Esophagus muscularis mucosa (tissue), 4 donors: ENCODE data around the gene CHPF2. TPM values are rescaled to one million over a fixed set of nuclear protein-coding genes. Genes with fewer than 3 reads are reported as not detected.

ENCODE experiments used
- DNase-seq: peaks from one replicate; pipeline ENCODE4 v3.0.0-alpha.2; 2017; ENCODE audit errors: extremely low spot score
- H3K27ac ChIP-seq, 4 donors: fragments of 200-600 bp; sonication (generic); replicated peaks in 1 of 4; 1 replicate in 3 of 4; 2 replicates in 1 of 4; pipeline ENCODE4 v1.5.1; 2016 to 2019; ENCODE audit warnings: mild to moderate bottlenecking in 1 of 4
- H3K27me3 ChIP-seq, 4 donors: fragments of 200-600 bp; sonication (generic); one replicate each; pipeline versions ENCODE4 v1.5.1 to v1.6.0; 2016 to 2019
- H3K36me3 ChIP-seq, 4 donors: fragments of 200-600 bp; sonication (generic); one replicate each; pipeline ENCODE4 v1.5.1; 2016 to 2019
- H3K4me1 ChIP-seq, 4 donors: fragments of 200-600 bp; sonication (generic); one replicate each; pipeline ENCODE4 v1.5.1; 2016 to 2019
- H3K4me3 ChIP-seq, 4 donors: fragments of 200-600 bp; sonication (generic); 1 replicate in 2 of 4; 2 replicates in 2 of 4; pipeline ENCODE4 v1.5.1; 2016 to 2019; ENCODE audit warnings: mild to moderate bottlenecking in 4 of 4, moderate library complexity in 1 of 4
- H3K9me3 ChIP-seq, 4 donors: fragments of 200-600 bp; sonication (generic); 1 replicate in 3 of 4; 2 replicates in 1 of 4; pipeline ENCODE4 v1.5.1; 2016 to 2019
- CTCF ChIP-seq, 3 experiments: fragments of 200-600 bp in 2 of 3; fragments of 450-650 bp in 1 of 3; sonication (generic) in 2 of 3; IDR thresholded peaks; one replicate each; pipeline ENCODE4 v1.5.1; 2017 to 2019; ENCODE audit warnings: antibody characterized with exemption in 3 of 3, mild to moderate bottlenecking in 2 of 3, moderate library complexity in 1 of 3
- EP300 ChIP-seq: sonication (generic); formaldehyde crosslinking; IDR thresholded peaks from one replicate; pipeline ENCODE4 v1.6.1; 2017; ENCODE audit warnings: antibody characterized with exemption
- POLR2A ChIP-seq: fragments of 450-650 bp; IDR thresholded peaks from one replicate; pipeline ENCODE4 v1.6.1; 2017; ENCODE audit warnings: antibody characterized with exemption, moderate library complexity, mild to moderate bottlenecking, low read depth
- POLR2AphosphoS5 ChIP-seq, 2 donors: sonication (generic); formaldehyde crosslinking; IDR thresholded peaks; one replicate each; pipeline ENCODE4 v1.6.1; 2017; ENCODE audit warnings: antibody characterized with exemption in 2 of 2
- WGBS: methylation state at CpG from one replicate; pipeline ENCODE4 v1.1.5; 2018; 5-methylcytosine and 5-hydroxymethylcytosine counted together
- intact Hi-C: fragments of 100-400 bp; cut with DNase I; formaldehyde crosslinking; loops from one replicate; pipeline ENCODE4 v1.15.1; 2023
- total RNA-seq, 4 donors: library from RNA; depleted of rRNA; stranded (reverse); fragments of >200 nt; gene quantifications; one replicate each; pipeline versions ENCODE4 v1.1.0 to v1.2.1, GENCODE V29; 2016

Gene CHPF2
- total RNA-seq, 4 donors from 2014 or later: 23.7 to 39.4 (median 26.8) TPM

- no peak for TF ChIP-seq POLR2AphosphoS5 (IDR thresholded peaks at IDR 0.05)
- TF ChIP-seq EP300: no peak
- TF ChIP-seq POLR2A: no peak
- no peak for TF ChIP-seq CTCF (IDR thresholded peaks at IDR 0.05)
- no peak for DNase-seq
- Histone ChIP-seq H3K27me3 (no peaks in the 10 kb centered on the region), H3K27ac (no peak overlapping the region), H3K9me3 (no peaks in the 10 kb centered on the region), H3K4me1 (peaks cover 5 to 36% (median 22%) of the 10 kb centered on the region in 4 donors), H3K4me3 (peak overlapping the region; percentile 49 to 71 (median 54)), H3K36me3 (no peaks in the 10 kb centered on the region)
- intact Hi-C loops: no loop called here
- 74% methylated on average over 6 of the region's 8 CpGs for WGBS
Observed at GRCh38 chr7:151277631-151278030, 45.3 kb downstream of the CHPF2 start.

GRCh38 chr7:151278949-151279348 lies 46.7 kb downstream of the CHPF2 start:
- no peak for DNase-seq
- TF ChIP-seq POLR2AphosphoS5 (IDR thresholded peaks at IDR 0.05) (no peak), POLR2A (no peak), EP300 (no peak), CTCF (IDR thresholded peaks at IDR 0.05) (no peak)
- no peaks in the 10 kb centered on the region for H3K36me3 ChIP-seq
- no peak overlapping the region for H3K4me3 ChIP-seq
- H3K27me3 ChIP-seq: peaks cover 0 to 6% (median 0%) of the 10 kb centered on the region in 4 donors
- intact Hi-C loops: no loop called here
- H3K9me3 ChIP-seq: no peaks in the 10 kb centered on the region
- peaks cover 5 to 31% (median 22%) of the 10 kb centered on the region in 4 donors for H3K4me1 ChIP-seq
- no peak overlapping the region for H3K27ac ChIP-seq
- WGBS: 86% methylated on average over 12 of the region's 12 CpGs

GRCh38 chr7:151279868-151280267 lies 47.6 kb downstream of the CHPF2 start:
- H3K27me3 ChIP-seq: peaks cover 0 to 10% (median 0%) of the 10 kb centered on the region in 4 donors
- peaks cover 5 to 30% (median 22%) of the 10 kb centered on the region in 4 donors for H3K4me1 ChIP-seq
- intact Hi-C loops: no loop called here
- no peaks in the 10 kb centered on the region for H3K36me3 ChIP-seq
- no peak for TF ChIP-seq EP300
- TF ChIP-seq POLR2A: no peak
- TF ChIP-seq CTCF (IDR thresholded peaks at IDR 0.05): no peak
- no peak for TF ChIP-seq POLR2AphosphoS5 (IDR thresholded peaks at IDR 0.05)
- no peak overlapping the region for H3K4me3 ChIP-seq
- WGBS: 85% methylated on average over 5 of the region's 5 CpGs
- no peak for DNase-seq
- H3K27ac ChIP-seq: no peak overlapping the region
- no peaks in the 10 kb centered on the region for H3K9me3 ChIP-seq

- DNase-seq: no peak
- TF ChIP-seq POLR2AphosphoS5 (IDR thresholded peaks at IDR 0.05): no peak
- no peak for TF ChIP-seq EP300
- TF ChIP-seq POLR2A: no peak
- no peak for TF ChIP-seq CTCF (IDR thresholded peaks at IDR 0.05)
- no peak overlapping the region for H3K4me3 ChIP-seq
- H3K27me3 ChIP-seq: peaks cover 0 to 10% (median 0%) of the 10 kb centered on the region in 4 donors
- intact Hi-C loops: no loop called here
- H3K9me3 ChIP-seq: no peaks in the 10 kb centered on the region
- no peak overlapping the region for H3K27ac ChIP-seq
- H3K4me1 ChIP-seq: peaks cover 5 to 24% (median 20%) of the 10 kb centered on the region in 4 donors
- WGBS: 88% methylated on average over 9 of the region's 9 CpGs
- no peaks in the 10 kb centered on the region for H3K36me3 ChIP-seq
Observed at GRCh38 chr7:151280388-151281019, 48.2 kb downstream of the CHPF2 start.
